ENCODE results near the gene PDGFD. TPM values are rescaled to one million over a fixed set of nuclear protein-coding genes. Genes with fewer than 3 reads are reported as not detected.

Gene PDGFD
- total RNA-seq, 4 donors from 2014 or later: 16.1 to 108 (median 36.0) TPM

DNA sequence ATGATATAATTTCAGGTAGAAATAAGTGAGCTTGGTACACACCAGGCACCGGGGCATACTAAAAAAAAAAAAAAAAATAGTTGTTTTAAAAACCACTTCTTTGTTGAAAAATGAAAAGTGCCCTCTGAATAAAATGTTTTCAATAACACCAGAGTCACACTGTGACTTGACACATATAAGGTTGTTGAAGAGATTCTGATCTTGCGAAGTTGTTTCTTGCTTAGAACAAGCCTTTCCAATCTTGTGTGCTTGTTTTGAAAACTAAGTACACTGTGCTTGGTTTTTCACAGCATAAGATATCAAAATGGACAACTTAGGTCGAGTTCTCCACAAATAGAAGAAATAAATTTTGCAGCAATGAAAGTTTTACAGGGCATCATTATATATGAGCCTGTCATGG, 17.0 kb downstream of the PDGFD start:
- 72 to 76% methylated on average over 3 of the region's 3 CpGs for WGBS, 2 donors
- H3K36me3 ChIP-seq: no peaks in the 10 kb centered on the region
- H3K4me1 ChIP-seq: no peaks in the 10 kb centered on the region
- TF ChIP-seq POLR2A (IDR thresholded peaks at IDR 0.05): no peak
- TF ChIP-seq, protein P1, sequence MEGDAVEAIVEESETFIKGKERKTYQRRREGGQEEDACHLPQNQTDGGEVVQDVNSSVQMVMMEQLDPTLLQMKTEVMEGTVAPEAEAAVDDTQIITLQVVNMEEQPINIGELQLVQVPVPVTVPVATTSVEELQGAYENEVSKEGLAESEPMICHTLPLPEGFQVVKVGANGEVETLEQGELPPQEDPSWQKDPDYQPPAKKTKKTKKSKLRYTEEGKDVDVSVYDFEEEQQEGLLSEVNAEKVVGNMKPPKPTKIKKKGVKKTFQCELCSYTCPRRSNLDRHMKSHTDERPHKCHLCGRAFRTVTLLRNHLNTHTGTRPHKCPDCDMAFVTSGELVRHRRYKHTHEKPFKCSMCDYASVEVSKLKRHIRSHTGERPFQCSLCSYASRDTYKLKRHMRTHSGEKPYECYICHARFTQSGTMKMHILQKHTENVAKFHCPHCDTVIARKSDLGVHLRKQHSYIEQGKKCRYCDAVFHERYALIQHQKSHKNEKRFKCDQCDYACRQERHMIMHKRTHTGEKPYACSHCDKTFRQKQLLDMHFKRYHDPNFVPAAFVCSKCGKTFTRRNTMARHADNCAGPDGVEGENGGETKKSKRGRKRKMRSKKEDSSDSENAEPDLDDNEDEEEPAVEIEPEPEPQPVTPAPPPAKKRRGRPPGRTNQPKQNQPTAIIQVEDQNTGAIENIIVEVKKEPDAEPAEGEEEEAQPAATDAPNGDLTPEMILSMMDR (IDR thresholded peaks at IDR 0.05): no peak
- intact Hi-C loops (cut with DNase I): no loop called here
- DNase-seq: no peak
- no peak overlapping the region for H3K27ac ChIP-seq
- no peaks in the 10 kb centered on the region for H3K27me3 ChIP-seq
- H3K9me3 ChIP-seq: no peaks in the 10 kb centered on the region
- no peak overlapping the region for H3K4me3 ChIP-seq (replicated peaks in 1 of 3)

DNA sequence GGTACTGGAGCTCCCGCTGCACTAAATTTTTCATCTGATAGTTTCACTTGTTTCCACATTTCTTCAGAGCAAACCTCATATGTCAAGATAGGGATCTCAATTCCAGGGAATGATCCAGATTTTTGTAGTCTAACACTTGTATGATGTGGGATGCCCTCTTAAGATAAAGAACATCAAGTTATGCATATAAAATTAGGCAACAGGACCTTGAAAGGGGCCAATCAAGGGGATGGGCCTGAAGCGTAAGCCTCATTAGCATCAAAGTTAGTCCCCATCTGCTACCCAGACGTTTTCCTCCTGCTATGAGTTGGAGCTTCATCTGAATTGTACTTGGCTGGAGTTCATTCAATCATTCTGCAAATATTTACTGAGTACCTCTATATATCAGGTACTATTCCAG, 17.5 kb downstream of the PDGFD start:
- WGBS, 2 donors: 71 to 85% methylated on average over 3 of the region's 3 CpGs
- no peaks in the 10 kb centered on the region for H3K9me3 ChIP-seq
- H3K27me3 ChIP-seq: no peaks in the 10 kb centered on the region
- TF ChIP-seq POLR2A (IDR thresholded peaks at IDR 0.05): no peak
- TF ChIP-seq, protein P1 (IDR thresholded peaks at IDR 0.05): no peak
- no peak overlapping the region for H3K27ac ChIP-seq
- no peaks in the 10 kb centered on the region for H3K36me3 ChIP-seq
- intact Hi-C loops (cut with DNase I): no loop called here
- no peaks in the 10 kb centered on the region for H3K4me1 ChIP-seq
- DNase-seq: no peak
- H3K4me3 ChIP-seq (replicated peaks in 1 of 3): no peak overlapping the region

DNA sequence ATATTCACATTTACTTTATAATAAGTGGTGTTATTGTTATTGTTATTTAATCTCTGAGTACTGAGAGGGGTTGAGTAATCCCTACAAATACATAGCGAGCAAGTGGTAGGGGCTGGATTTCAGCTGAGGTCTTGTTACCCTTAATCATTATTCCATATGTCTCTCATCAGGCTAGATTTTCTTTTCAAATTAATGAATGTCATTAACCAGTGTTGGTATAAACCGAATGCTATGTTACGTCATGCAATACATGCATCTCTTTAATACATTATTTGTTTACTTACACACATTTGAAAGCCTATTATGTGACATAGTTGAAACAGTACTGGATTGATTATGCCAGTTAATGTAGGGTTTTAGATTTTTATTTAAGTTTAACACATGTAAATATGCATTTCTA, 18.9 kb downstream of the PDGFD start:
- WGBS, 2 donors: 94 to 96% methylated on average over 3 of the region's 3 CpGs

DNA sequence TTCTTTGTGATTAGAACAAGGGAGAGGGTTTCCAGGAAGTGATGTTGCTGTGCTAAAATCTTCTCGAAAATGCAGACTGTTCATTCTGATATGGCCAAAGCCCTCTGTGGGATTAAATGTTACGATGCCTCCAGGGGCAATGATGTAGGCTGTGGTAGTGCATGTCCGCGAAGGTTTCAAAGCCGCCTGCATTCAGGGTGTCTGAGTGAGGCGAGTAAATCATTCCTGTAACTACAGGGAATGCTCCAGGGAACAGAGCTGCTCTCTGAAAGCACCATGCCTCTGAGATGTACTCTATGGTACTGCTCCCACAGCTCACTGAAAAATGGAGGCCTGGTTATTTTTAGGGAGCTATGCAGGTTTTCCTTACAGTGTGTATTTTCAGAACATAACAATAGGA, 21.2 kb downstream of the PDGFD start:
- H3K4me1 ChIP-seq: no peaks in the 10 kb centered on the region
- TF ChIP-seq POLR2A (IDR thresholded peaks at IDR 0.05): no peak
- TF ChIP-seq, protein P1 (IDR thresholded peaks at IDR 0.05): no peak
- no peaks in the 10 kb centered on the region for H3K27me3 ChIP-seq
- H3K9me3 ChIP-seq: no peaks in the 10 kb centered on the region
- WGBS, 2 donors: 91 to 92% methylated on average over 6 of the region's 6 CpGs
- no peaks in the 10 kb centered on the region for H3K36me3 ChIP-seq
- intact Hi-C loops (cut with DNase I): no loop called here
- H3K27ac ChIP-seq: no peak overlapping the region
- no peak overlapping the region for H3K4me3 ChIP-seq (replicated peaks in 1 of 3)
- no peak for DNase-seq

More for the DNA sequence above, 18.9 kb downstream of the PDGFD start:
- Histone ChIP-seq H3K4me1 (no peaks in the 10 kb centered on the region), H3K9me3 (no peaks in the 10 kb centered on the region), H3K27ac (no peak overlapping the region), H3K36me3 (no peaks in the 10 kb centered on the region), H3K4me3 (replicated peaks in 1 of 3) (no peak overlapping the region), H3K27me3 (no peaks in the 10 kb centered on the region)
- no peak for DNase-seq
- TF ChIP-seq, protein P1 (IDR thresholded peaks at IDR 0.05): no peak
- TF ChIP-seq POLR2A (IDR thresholded peaks at IDR 0.05): no peak
- intact Hi-C loops (cut with DNase I): no loop called here

DNA sequence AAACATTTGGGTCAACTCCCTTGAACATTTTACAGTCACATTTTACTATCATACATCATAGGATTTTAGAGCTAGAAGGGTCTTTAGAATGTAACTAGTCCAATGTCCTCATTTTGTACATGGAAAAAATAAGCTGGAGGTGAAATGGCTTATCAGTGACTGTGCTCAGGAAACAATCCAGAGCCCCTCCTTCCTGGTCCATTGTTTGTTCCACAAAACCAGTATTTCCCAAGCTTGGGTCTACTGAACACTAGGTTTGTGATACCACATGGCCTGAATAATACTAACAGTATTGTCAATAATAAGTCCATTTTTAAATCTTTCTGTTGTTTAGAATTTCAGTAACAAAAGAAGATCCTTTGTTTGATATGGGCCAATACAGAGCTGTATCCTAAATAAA, 27.1 kb downstream of the PDGFD start:
- DNase-seq: no peak
- no peaks in the 10 kb centered on the region for H3K4me1 ChIP-seq
- H3K4me3 ChIP-seq (replicated peaks in 1 of 3): no peak overlapping the region
- no peaks in the 10 kb centered on the region for H3K27me3 ChIP-seq
- intact Hi-C loops (cut with DNase I): no loop called here
- H3K27ac ChIP-seq: no peak overlapping the region
- no peaks in the 10 kb centered on the region for H3K36me3 ChIP-seq
- H3K9me3 ChIP-seq: no peaks in the 10 kb centered on the region
- TF ChIP-seq, protein P1 (IDR thresholded peaks at IDR 0.05): no peak
- TF ChIP-seq POLR2A (IDR thresholded peaks at IDR 0.05): no peak

All from thyroid gland (tissue), 4 donors.